Activated gamma-delta T cell treated with Interleukin-2 at 50 U/mL for 16 hours (primary cell): ENCODE data around the gene ITGAE.

Source experiments
- DNase-seq: peaks from one replicate; pipeline ENCODE4 v3.0.0-alpha.2; 2020

ITGAE gene

GRCh38 chr17:3692346-3692745, 108.6 kb downstream of the ITGAE start:
- no peak for DNase-seq

- DNase-seq: no peak
Measured at GRCh38 chr17:3691617-3692067, 109.3 kb downstream of the ITGAE start.

- DNase-seq: no peak
Measured at GRCh38 chr17:3690094-3690715, 110.8 kb downstream of the ITGAE start.

GRCh38 chr17:3689262-3690093, 111.5 kb downstream of the ITGAE start:
- no peak for DNase-seq

GRCh38 chr17:3688852-3689261, 112.1 kb downstream of the ITGAE start:
- no peak for DNase-seq

- no peak for DNase-seq
Measured at GRCh38 chr17:3688027-3688553, 112.9 kb downstream of the ITGAE start.

GRCh38 chr17:3685174-3685573, 115.8 kb downstream of the ITGAE start:
- DNase-seq: no peak

GRCh38 chr17:3683054-3683511, 117.9 kb downstream of the ITGAE start:
- DNase-seq: peak; percentile 54

GRCh38 chr17:3682033-3682432, 119.0 kb downstream of the ITGAE start:
- no peak for DNase-seq

- no peak for DNase-seq
Measured at GRCh38 chr17:3681565-3681964, 119.4 kb downstream of the ITGAE start.

- no peak for DNase-seq
Measured at GRCh38 chr17:3681057-3681456, 119.9 kb downstream of the ITGAE start.

GRCh38 chr17:3679531-3680126, 121.4 kb downstream of the ITGAE start:
- no peak for DNase-seq

- DNase-seq: no peak
Measured at GRCh38 chr17:3678821-3679530, 122.0 kb downstream of the ITGAE start.

- no peak for DNase-seq
Measured at GRCh38 chr17:3678095-3678820, 122.7 kb downstream of the ITGAE start.

- no peak for DNase-seq
Measured at GRCh38 chr17:3675886-3676285, 125.1 kb downstream of the ITGAE start.

GRCh38 chr17:3672571-3672970, 128.4 kb downstream of the ITGAE start:
- no peak for DNase-seq

- DNase-seq: no peak
Measured at GRCh38 chr17:3669548-3669947, 131.4 kb downstream of the ITGAE start.

- DNase-seq: no peak
Measured at GRCh38 chr17:3669085-3669347, 132.0 kb downstream of the ITGAE start.

GRCh38 chr17:3668279-3669084, 132.5 kb downstream of the ITGAE start, which contains the start of the genes EMC6 and TAX1BP3:
EMC6 (plus strand) TSS chr17:3668812; CDS start chr17:3669147, 335 bp downstream.
TAX1BP3 (minus strand) TSS chr17:3668578; CDS start chr17:3668526, 52 bp downstream.
- peak; percentile 99 for DNase-seq

- no peak for DNase-seq
Measured at GRCh38 chr17:3667366-3668278, 133.4 kb downstream of the ITGAE start.
